HG03039 (cell line): ENCODE measurements around the gene TENM4.
"Not testable (repeated sequence)": the region's sequence is repeated elsewhere in the genome, so short reads cannot be mapped to it uniquely, and the experiment has no call there.

Source experiments
- ATAC-seq: cut with Tn5 transposase; IDR thresholded peaks from one replicate; pipeline ENCODE4 v1.9.1; 2021; ENCODE audit warnings: mild to moderate bottlenecking, moderate library complexity; ENCODE audit not compliant: unreplicated experiment

The TENM4 gene

GRCh38 chr11:78987748-78988147, 453.1 kb downstream of the TENM4 start:
- ATAC-seq: no peak

- no peak for ATAC-seq
Measured at GRCh38 chr11:78986305-78986704, 454.5 kb downstream of the TENM4 start.

GRCh38 chr11:78985663-78986062, 455.2 kb downstream of the TENM4 start:
- no peak for ATAC-seq

GRCh38 chr11:78982473-78982872, 458.4 kb downstream of the TENM4 start:
- ATAC-seq: no peak

GRCh38 chr11:78981153-78981552, 459.7 kb downstream of the TENM4 start:
- no peak for ATAC-seq

GRCh38 chr11:78978831-78979230, 462.0 kb downstream of the TENM4 start:
- no peak for ATAC-seq

GRCh38 chr11:78977848-78978247, 463.0 kb downstream of the TENM4 start:
- not testable (repeated sequence) for ATAC-seq

GRCh38 chr11:78977009-78977408, 463.8 kb downstream of the TENM4 start:
- ATAC-seq: no peak

GRCh38 chr11:78975081-78975480, 465.7 kb downstream of the TENM4 start:
- ATAC-seq: no peak

GRCh38 chr11:78973876-78974275, 467.0 kb downstream of the TENM4 start:
- ATAC-seq: no peak

GRCh38 chr11:78972590-78972989, 468.2 kb downstream of the TENM4 start:
- no peak for ATAC-seq

- no peak for ATAC-seq
Measured at GRCh38 chr11:78972177-78972576, 468.7 kb downstream of the TENM4 start.

GRCh38 chr11:78967811-78968210, 473.0 kb downstream of the TENM4 start:
- ATAC-seq: no peak

GRCh38 chr11:78965432-78965831, 475.4 kb downstream of the TENM4 start:
- ATAC-seq: no peak

- ATAC-seq: no peak
Measured at GRCh38 chr11:78961937-78962701, 478.7 kb downstream of the TENM4 start.

GRCh38 chr11:78961247-78961646, 479.6 kb downstream of the TENM4 start:
- no peak for ATAC-seq

- ATAC-seq: no peak
Measured at GRCh38 chr11:78958444-78958843, 482.4 kb downstream of the TENM4 start.

- ATAC-seq: no peak
Measured at GRCh38 chr11:78957476-78958245, 483.2 kb downstream of the TENM4 start.

- ATAC-seq: no peak
Measured at GRCh38 chr11:78954696-78955095, 486.1 kb downstream of the TENM4 start.

GRCh38 chr11:78954261-78954660, 486.6 kb downstream of the TENM4 start:
- no peak for ATAC-seq

- no peak for ATAC-seq
Measured at GRCh38 chr11:78952890-78953289, 487.9 kb downstream of the TENM4 start.

GRCh38 chr11:78952175-78952574, 488.7 kb downstream of the TENM4 start:
- no peak for ATAC-seq
